Endothelial cell of umbilical vein (primary cell): Measurements from ENCODE around the gene TCP11. TPM values are rescaled to one million over a fixed set of nuclear protein-coding genes. Genes with fewer than 3 reads are reported as not detected.

Source experiments
- BruUV-seq: library from RNA; stranded (reverse); fragments of 400-500 nt; replicated peaks from 2 replicates; lab custom pipeline; 2021; lab: Mats Ljungman, UMichigan
- CTCF ChIA-PET: fragments of 300-600, 350-600 bp; sonication (Branson Sonifier 250); formaldehyde crosslinking; loops from one replicate; lab custom pipeline; 2021; ENCODE audit warnings: antibody characterized with exemption, inconsistent platforms; lab: Charles Lee
- POLR2A ChIA-PET: fragments of 300-600, 350-600 bp; sonication (Branson Sonifier 250); formaldehyde crosslinking; loops from one replicate; lab custom pipeline; 2021; ENCODE audit warnings: antibody characterized with exemption, inconsistent platforms; lab: Charles Lee
- DNase-seq: peaks from one replicate; pipeline ENCODE4 v3.0.0-alpha.2; 2011; ENCODE audit warnings: low read depth, low spot score
- FAIRE-seq: peaks from 2 replicates; lab custom pipeline; 2011; peaks lifted over from hg19 to GRCh38; lab: Jason Lieb, UNC
- H2AFZ ChIP-seq: 2 replicates; pipeline ENCODE4 v1.6.0; 2012; ENCODE audit warnings: low read depth, low read length, control low read depth, inconsistent platforms
- H3K27ac ChIP-seq: 2 replicates; pipeline ENCODE4 v1.5.1; 2011; ENCODE audit warnings: low read depth, mild to moderate bottlenecking, control low read depth, low read length, moderate library complexity; ENCODE audit not compliant: insufficient read depth
- H3K27me3 ChIP-seq, 2 experiments: 2 replicates each; pipeline versions ENCODE4 v1.6.0 to v1.6.1; 2011; ENCODE audit warnings: low read length in 2 of 2, mixed read lengths in 1 of 2; ENCODE audit not compliant: control insufficient read depth in 2 of 2, insufficient read depth in 2 of 2
- H3K36me3 ChIP-seq, 2 experiments: 2 replicates in 1 of 2; 3 replicates in 1 of 2; pipeline ENCODE4 v1.5.1; 2011; ENCODE audit warnings: low read length in 2 of 2, mild to moderate bottlenecking in 1 of 2, moderate library complexity in 1 of 2; ENCODE audit not compliant: control insufficient read depth in 2 of 2, insufficient read depth in 2 of 2; ENCODE audit errors: extremely low read depth in 1 of 2
- H3K4me1 ChIP-seq: 3 replicates; pipeline ENCODE4 v1.5.1; 2011; ENCODE audit warnings: mild to moderate bottlenecking, low read length; ENCODE audit not compliant: control insufficient read depth, insufficient read depth; ENCODE audit errors: extremely low read depth
- H3K4me2 ChIP-seq: 2 replicates; pipeline ENCODE4 v1.6.1; 2011; ENCODE audit warnings: low read length, control low read depth, mixed read lengths; ENCODE audit not compliant: insufficient read depth
- H3K4me3 ChIP-seq, 3 experiments: fragments of 200-600 bp in 1 of 3; sonication (generic), shearing (Covaris generic) in 1 of 3; replicated peaks in 1 of 3; 2 replicates each; pipeline ENCODE4 v1.5.1; 2011 to 2016; ENCODE audit warnings: control low read depth in 3 of 3, low read length in 3 of 3, mild to moderate bottlenecking in 2 of 3, inconsistent platforms in 1 of 3, low read depth in 1 of 3, moderate library complexity in 1 of 3; ENCODE audit not compliant: insufficient read depth in 1 of 3
- H3K79me2 ChIP-seq: 2 replicates; pipeline ENCODE4 v1.6.0; 2012; ENCODE audit warnings: low read length, inconsistent platforms; ENCODE audit not compliant: control insufficient read depth, insufficient read depth
- H3K9ac ChIP-seq: replicated peaks from 2 replicates; pipeline ENCODE3; 2011; ENCODE audit warnings: low read length, control low read depth; ENCODE audit not compliant: insufficient read depth; ENCODE audit errors: extremely low read depth
- H3K9me1 ChIP-seq: replicated peaks from 3 replicates; pipeline ENCODE4 v1.6.0; 2011; ENCODE audit warnings: mild to moderate bottlenecking, low read length; ENCODE audit not compliant: control insufficient read depth, insufficient read depth; ENCODE audit errors: extremely low read depth
- H3K9me3 ChIP-seq: replicated peaks from 2 replicates; pipeline ENCODE4 v1.5.1; 2012; ENCODE audit warnings: low read length, inconsistent platforms; ENCODE audit not compliant: control insufficient read depth, insufficient read depth
- H4K20me1 ChIP-seq: replicated peaks from 2 replicates; pipeline ENCODE3; 2011; ENCODE audit warnings: mild to moderate bottlenecking, low read length; ENCODE audit not compliant: control insufficient read depth, insufficient read depth; ENCODE audit errors: extremely low read depth
- CTCF ChIP-seq, 2 donors: IDR thresholded peaks; 1 replicate in 1 of 2; 2 replicates in 1 of 2; pipeline ENCODE4 v1.5.1; 2011; ENCODE audit warnings: low read length in 2 of 2, mild to moderate bottlenecking in 2 of 2, moderate library complexity in 2 of 2, control low read depth in 1 of 2, inconsistent platforms in 1 of 2, low read depth in 1 of 2; ENCODE audit not compliant: insufficient read depth in 1 of 2; ENCODE audit errors: extremely low read depth in 1 of 2
- EZH2 ChIP-seq: IDR thresholded peaks from 2 replicates; pipeline ENCODE4 v1.6.1; 2012; ENCODE audit warnings: borderline replicate concordance, low read depth, mild to moderate bottlenecking, moderate library complexity, low read length, inconsistent platforms; ENCODE audit not compliant: severe bottlenecking
- FOS ChIP-seq: IDR thresholded peaks from 2 replicates; pipeline ENCODE4 v1.6.1; 2011; ENCODE audit warnings: mild to moderate bottlenecking, low read length, moderate library complexity, borderline replicate concordance; ENCODE audit not compliant: insufficient read depth
- GATA2 ChIP-seq: IDR thresholded peaks from 2 replicates; pipeline ENCODE4 v1.7.0; 2011; ENCODE audit warnings: low read depth, mild to moderate bottlenecking, moderate library complexity, mixed read lengths, low read length; ENCODE audit not compliant: insufficient read length, insufficient read depth
- JUN ChIP-seq: IDR thresholded peaks from 2 replicates; pipeline ENCODE4 v1.6.1; 2011; ENCODE audit warnings: borderline replicate concordance, low read depth; ENCODE audit not compliant: insufficient read length, insufficient read depth
- MYC ChIP-seq: IDR thresholded peaks from one replicate; pipeline ENCODE4 v1.6.1; 2011; ENCODE audit warnings: mild to moderate bottlenecking, low read depth, low read length
- POLR2A ChIP-seq: IDR thresholded peaks from 2 replicates; pipeline ENCODE4 v1.6.1; 2012; ENCODE audit warnings: low read depth, mild to moderate bottlenecking, control low read depth, low read length
- POLR2AphosphoS5 ChIP-seq: IDR thresholded peaks from 2 replicates; pipeline ENCODE4 v1.6.1; 2012; ENCODE audit warnings: low read depth, mild to moderate bottlenecking, control low read depth, low read length, moderate library complexity; ENCODE audit not compliant: insufficient read depth
- dilution Hi-C: fragments of 300-500 bp; cut with MboI; formaldehyde crosslinking; loops from one replicate; pipeline ENCODE4 v1.15.0; 2019; ENCODE audit warnings: low sequenced_read_pairs; ENCODE audit not compliant: extremely low pct_ligation_motif_present
- intact Hi-C: fragments of 100-400 bp; cut with micrococcal nuclease; formaldehyde crosslinking; loops from one replicate; pipeline ENCODE4 v1.10.0; 2022
- polyA plus RNA-seq, 4 experiments: library from polyadenylated mRNA; depleted of rRNA in 3 of 4; stranded (reverse) in 3 of 4; unstranded in 1 of 4; fragments of >200 nt; gene quantifications; 2 replicates each; pipeline versions ENCODE4 v1.2.1 to v1.2.3, GENCODE V29; 2011 to 2012; ENCODE audit warnings: missing spikeins in 1 of 4
- total RNA-seq: library from RNA; stranded (reverse); gene quantifications from 2 replicates; pipeline ENCODE4 v1.2.3, GENCODE V29; 2021
- TF ChIP-seq, protein P1 (sequence below): IDR thresholded peaks from 2 replicates; pipeline ENCODE4 v1.6.1; 2011; ENCODE audit not compliant: insufficient read depth, insufficient read length

The TCP11 gene
- total and polyA plus RNA-seq, 2 donors (not counting 3 experiments of a cell fraction or from before 2014, with no cell fraction given), result 0.18 TPM; not detected in 1

GRCh38 chr6:35077713-35078105 is 63.4 kb downstream of the TCP11 start:
- no peak overlapping the region for H3K9ac ChIP-seq
- POLR2A ChIA-PET, result no interaction called here
- H3K9me1 ChIP-seq, result no peaks in the 10 kb centered on the region
- TF ChIP-seq POLR2AphosphoS5 (no peak), JUN (no peak), EZH2 (no peak), CTCF (IDR thresholded peaks at IDR 0.05; ENCODE audit: extremely low read depth in 1 of 2, insufficient read depth in 1 of 2, low read depth in 1 of 2, low read length in 2 of 2) (no peak), MYC (no peak), FOS (no peak), POLR2A (no peak), GATA2 (no peak)
- TF ChIP-seq, protein P1, sequence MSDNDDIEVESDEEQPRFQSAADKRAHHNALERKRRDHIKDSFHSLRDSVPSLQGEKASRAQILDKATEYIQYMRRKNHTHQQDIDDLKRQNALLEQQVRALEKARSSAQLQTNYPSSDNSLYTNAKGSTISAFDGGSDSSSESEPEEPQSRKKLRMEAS, result no peak
- no peak overlapping the region for H3K27ac ChIP-seq
- DNase-seq (no peak), FAIRE-seq (no peak)
- H3K9me3 ChIP-seq, result no peaks in the 10 kb centered on the region
- no peaks in the 10 kb centered on the region for H3K27me3 ChIP-seq
- dilution Hi-C loops, result no loop called here
- H4K20me1 ChIP-seq, result no peaks in the 10 kb centered on the region
- no peaks in the 10 kb centered on the region for H3K79me2 ChIP-seq
- BruUV-seq, result no TSS peak
- CTCF ChIA-PET, result no interaction called here
- peaks cover 4% of the 10 kb centered on the region for H3K4me1 ChIP-seq
- no peak overlapping the region for H3K4me2 ChIP-seq
- no peak overlapping the region for H2AFZ ChIP-seq
- intact Hi-C loops, result no loop called here
- H3K36me3 ChIP-seq, result peaks cover 2 to 43% of the 10 kb centered on the region in 2 experiments
- no peak overlapping the region for H3K4me3 ChIP-seq
